Testis (tissue), 3 donors: Measurements from ENCODE around the gene CHRNB1. TPM values are rescaled to one million over a fixed set of nuclear protein-coding genes. Genes with fewer than 3 reads are reported as not detected.

Experiments
- DNase-seq: peaks from one replicate; pipeline ENCODE4 v3.0.0-alpha.2; 2019
- H3K27ac ChIP-seq, 2 donors: fragments of 200-600 bp; sonication (generic); one replicate each; pipeline ENCODE4 v1.5.1; 2019
- H3K27me3 ChIP-seq: fragments of 200-600 bp; sonication (generic); one replicate; pipeline ENCODE4 v1.5.1; 2019
- H3K36me3 ChIP-seq: fragments of 200-600 bp; sonication (generic); one replicate; pipeline ENCODE4 v1.5.1; 2017; ENCODE audit warnings: low read depth; ENCODE audit errors: missing control alignments
- H3K4me1 ChIP-seq: fragments of 200-600 bp; sonication (generic); one replicate; pipeline ENCODE4 v1.5.1; 2019
- H3K4me3 ChIP-seq, 2 donors: fragments of 200-600 bp; sonication (generic); one replicate each; pipeline ENCODE4 v1.5.1; 2017 to 2019
- H3K9me3 ChIP-seq: fragments of 200-600 bp; sonication (generic); one replicate; pipeline ENCODE4 v1.5.1; 2017
- CTCF ChIP-seq, 3 experiments: fragments of 450-650 bp in 2 of 3; fragments of 200-600 bp in 1 of 3; sonication (generic) in 1 of 3; IDR thresholded peaks; one replicate each; pipeline ENCODE4 v1.5.1; 2016 to 2019; ENCODE audit warnings: antibody characterized with exemption in 3 of 3, mild to moderate bottlenecking in 2 of 3, moderate library complexity in 1 of 3
- POLR2A ChIP-seq: fragments of 450-650 bp; IDR thresholded peaks from one replicate; pipeline ENCODE4 v1.6.1; 2017; ENCODE audit warnings: antibody characterized with exemption, mild to moderate bottlenecking, moderate library complexity
- WGBS, 2 donors: methylation state at CpG; one replicate each; pipeline ENCODE4 v1.1.5; 2018; 5-methylcytosine and 5-hydroxymethylcytosine counted together
- intact Hi-C: fragments of 100-400 bp; cut with DNase I; formaldehyde crosslinking; loops from one replicate; pipeline ENCODE4 v1.15.1; 2023; ENCODE audit warnings: low total_unique reads
- polyA plus RNA-seq: library from polyadenylated mRNA; stranded (reverse); fragments of 350-450 nt; fragmentation: Illumina TruSeq; extraction: RNeasy Lipid Tissue Mini Kit (QIAGEN cat#74804); gene quantifications from one replicate; pipeline ENCODE4 v1.2.3, GENCODE V29; 2014; ENCODE audit warnings: low read depth, low replicate concordance; ENCODE audit not compliant: insufficient read depth
- total RNA-seq, 2 donors: library from RNA; depleted of rRNA; stranded (reverse); fragments of >200 nt; gene quantifications; one replicate each; pipeline ENCODE4 v1.2.3, GENCODE V29; 2016

CHRNB1 gene
- total and polyA plus RNA-seq, 3 donors from 2014 or later, result 6.2 to 7.4 (median 6.9) TPM

GRCh38 chr17:7435676-7436555 lies 8.9 kb upstream of the CHRNB1 start:
- H3K27ac ChIP-seq, result peak overlapping the region in 1 of 2 donors; percentile 20
- TF ChIP-seq POLR2A, result no peak
- no peak for TF ChIP-seq CTCF (IDR thresholded peaks at IDR 0.05)
- peaks cover 22% of the 10 kb centered on the region for H3K4me1 ChIP-seq
- 18 to 21% methylated on average over 21 to 49 of the region's 49 CpGs for WGBS, 2 donors
- H3K27me3 ChIP-seq, result no peaks in the 10 kb centered on the region
- H3K9me3 ChIP-seq, result no peaks in the 10 kb centered on the region
- intact Hi-C loops, result no loop called here
- no peak for DNase-seq
- H3K4me3 ChIP-seq, result peak overlapping the region; percentile 33 to 37
- no peaks in the 10 kb centered on the region for H3K36me3 ChIP-seq

- H3K36me3 ChIP-seq, result no peaks in the 10 kb centered on the region
- WGBS, 2 donors, result 5 to 11% methylated on average over 37 to 91 of the region's 92 CpGs
- TF ChIP-seq CTCF (IDR thresholded peaks at IDR 0.05), result peak; percentile 71 to 78 (median 76)
- TF ChIP-seq POLR2A, result no peak
- H3K27ac ChIP-seq, result peak overlapping the region; percentile 10 to 31
- no peaks in the 10 kb centered on the region for H3K9me3 ChIP-seq
- peaks cover 22% of the 10 kb centered on the region for H3K4me1 ChIP-seq
- peak; percentile 79 for DNase-seq
- no peaks in the 10 kb centered on the region for H3K27me3 ChIP-seq
- intact Hi-C loops, result no loop called here
- peak overlapping the region; percentile 33 to 37 for H3K4me3 ChIP-seq
Measured at GRCh38 chr17:7436556-7437368, 8.1 kb upstream of the CHRNB1 start.

GRCh38 chr17:7437369-7437863 lies 7.4 kb upstream of the CHRNB1 start:
- TF ChIP-seq POLR2A, result no peak
- TF ChIP-seq CTCF (IDR thresholded peaks at IDR 0.05), result no peak
- H3K36me3 ChIP-seq, result no peaks in the 10 kb centered on the region
- peak overlapping the region; percentile 33 to 37 for H3K4me3 ChIP-seq
- peaks cover 22% of the 10 kb centered on the region for H3K4me1 ChIP-seq
- intact Hi-C loops, result no loop called here
- H3K27ac ChIP-seq, result peak overlapping the region; percentile 10 to 31
- H3K27me3 ChIP-seq, result no peaks in the 10 kb centered on the region
- DNase-seq, result no peak
- no peaks in the 10 kb centered on the region for H3K9me3 ChIP-seq
- 25 to 36% methylated on average over 6 to 16 of the region's 31 CpGs for WGBS, 2 donors

- Histone ChIP-seq H3K9me3 (no peaks in the 10 kb centered on the region), H3K4me3 (peak overlapping the region; percentile 19 to 37), H3K27ac (peak overlapping the region; percentile 31 to 39), H3K36me3 (no peaks in the 10 kb centered on the region), H3K4me1 (peaks cover 22% of the 10 kb centered on the region), H3K27me3 (no peaks in the 10 kb centered on the region)
- WGBS, 2 donors, result 31 to 34% methylated on average over 44 to 47 of the region's 48 CpGs
- peak; percentile 72 for DNase-seq
- no peak for TF ChIP-seq POLR2A
- intact Hi-C loops, result no loop called here
Measured at GRCh38 chr17:7437950-7438614, 6.8 kb upstream of the CHRNB1 start.
